GM19452 (cell line): ENCODE results near the gene TEX26.

ENCODE experiments used
- ATAC-seq: cut with Tn5 transposase; IDR thresholded peaks from one replicate; pipeline ENCODE4 v1.9.1; 2021; ENCODE audit not compliant: unreplicated experiment

The TEX26 gene

DNA sequence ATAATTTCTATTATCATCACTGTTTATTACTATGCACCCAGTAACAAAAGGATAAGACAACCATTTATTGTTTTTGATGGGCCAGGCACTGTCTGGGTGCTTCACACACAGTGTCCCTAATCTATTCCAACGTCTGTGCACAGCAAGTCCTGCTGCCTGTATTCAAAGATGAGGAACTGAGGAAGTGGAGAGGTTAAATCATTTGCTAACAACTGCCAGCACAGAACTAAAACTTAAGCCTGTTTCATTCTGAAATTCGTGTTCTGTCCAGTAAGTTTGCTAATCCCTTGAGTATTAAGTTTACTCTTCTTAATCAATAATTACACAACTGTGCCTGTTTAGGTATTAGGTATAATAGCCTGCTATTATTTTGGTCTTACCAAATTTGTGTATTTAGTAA, 41.9 kb downstream of the TEX26 start:
- ATAC-seq, result peak; percentile 54

GRCh38 chr13:30976025-30976424, 43.6 kb downstream of the TEX26 start:
- no peak for ATAC-seq

DNA sequence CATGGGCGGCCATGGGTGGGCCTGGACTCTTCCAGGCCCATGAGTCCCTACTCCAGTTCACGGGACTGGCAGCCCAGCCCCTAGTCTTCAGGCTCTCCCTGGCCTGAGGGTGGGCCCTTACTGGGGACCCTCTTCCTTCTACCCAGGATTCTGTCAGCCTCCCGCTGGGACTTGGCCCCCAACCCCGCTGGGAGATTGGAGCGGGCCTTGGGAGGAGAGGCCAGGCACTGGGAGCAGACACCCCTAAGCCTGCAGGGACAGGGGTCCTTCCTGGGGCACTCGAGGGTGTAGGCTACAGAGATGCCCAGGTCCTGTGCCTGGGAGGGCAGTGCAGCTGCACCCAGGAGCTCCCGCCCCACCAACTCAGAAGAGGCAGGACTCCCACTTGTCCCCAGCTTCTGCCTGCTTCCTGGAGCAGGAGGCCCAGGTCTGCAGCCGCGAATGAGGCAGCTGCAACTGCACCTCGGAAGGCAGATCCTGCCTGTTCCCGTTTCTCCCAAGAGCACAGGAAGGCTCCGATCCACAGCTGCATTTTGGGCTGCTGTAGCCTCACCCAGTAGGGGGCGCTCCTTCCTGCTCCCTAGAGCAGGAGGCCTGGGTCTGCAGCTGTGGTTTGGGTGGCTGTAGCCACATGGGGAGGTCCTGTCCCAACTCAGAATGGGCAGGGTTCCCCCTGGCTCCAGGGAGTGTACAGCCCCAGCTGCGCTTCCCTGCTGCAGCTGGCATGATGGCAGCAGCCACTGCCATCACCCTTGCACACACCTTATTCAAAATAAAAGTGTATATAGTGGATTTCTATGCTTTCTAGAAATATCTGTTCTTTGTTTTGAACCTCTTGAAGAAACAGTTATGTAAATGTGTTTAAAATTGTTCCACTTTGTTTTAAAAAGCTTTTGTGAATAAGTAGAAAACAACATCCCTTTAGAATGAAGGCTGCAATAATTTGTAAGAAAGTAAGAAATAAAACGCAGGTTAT, 46.8 kb downstream of the TEX26 start:
- no peak for ATAC-seq

DNA sequence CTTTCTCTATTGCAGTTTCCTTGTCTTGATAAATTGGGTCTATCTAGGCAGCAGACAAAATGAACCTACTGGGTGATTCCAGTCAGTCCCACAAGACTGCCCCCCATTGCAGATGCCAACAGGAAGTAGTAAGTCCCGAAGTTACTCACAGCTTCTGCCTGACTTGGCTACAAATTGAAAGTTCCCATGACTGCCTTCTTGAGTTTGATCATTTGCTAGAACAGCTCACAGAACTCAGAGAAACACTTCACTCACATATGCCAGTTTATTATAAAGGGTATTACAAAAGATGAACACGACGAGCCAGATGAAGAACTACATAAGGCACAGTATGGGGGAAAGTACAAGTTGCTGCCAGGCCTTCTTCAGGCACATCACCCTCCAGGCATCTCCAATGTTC, 50.0 kb downstream of the TEX26 start:
- ATAC-seq, result no peak

DNA sequence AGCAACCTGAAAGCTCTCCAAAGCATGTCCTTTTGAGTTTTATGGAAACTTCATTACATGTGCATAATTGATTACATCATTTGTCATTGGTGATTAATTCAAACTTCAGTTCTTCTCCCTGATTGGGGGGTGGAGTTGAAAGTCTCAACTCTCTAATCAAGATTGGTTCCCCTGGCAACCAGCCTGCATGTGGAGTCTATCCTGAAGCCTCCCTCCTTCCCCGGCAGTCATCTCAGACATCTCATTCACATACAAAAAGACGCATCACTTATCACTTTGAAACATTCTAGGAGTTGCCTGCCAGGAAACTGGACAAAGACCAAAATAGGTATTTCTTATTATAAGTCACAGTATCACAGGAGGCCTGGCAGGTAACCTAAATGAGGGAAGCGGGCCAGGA, 50.5 kb downstream of the TEX26 start:
- ATAC-seq, result no peak

DNA sequence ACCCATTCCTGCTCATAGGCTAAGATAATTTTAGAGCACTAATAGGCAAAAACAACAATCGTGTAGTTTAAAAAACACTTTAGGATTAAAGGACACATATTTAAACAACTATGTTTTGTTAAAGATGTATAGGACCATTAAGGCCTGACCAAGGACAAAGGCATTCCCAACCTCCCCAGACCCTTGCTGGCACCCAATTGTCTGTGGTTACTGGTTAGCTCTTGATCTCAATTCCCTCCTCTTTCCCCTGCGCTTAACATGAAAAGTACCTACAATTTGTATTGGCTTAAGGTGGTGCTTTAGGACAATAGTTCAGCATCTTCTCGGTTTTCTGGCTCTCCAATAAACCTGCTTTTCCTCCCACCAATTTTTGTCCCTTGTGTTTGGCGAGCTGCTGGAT, 51.0 kb downstream of the TEX26 start:
- no peak for ATAC-seq

DNA sequence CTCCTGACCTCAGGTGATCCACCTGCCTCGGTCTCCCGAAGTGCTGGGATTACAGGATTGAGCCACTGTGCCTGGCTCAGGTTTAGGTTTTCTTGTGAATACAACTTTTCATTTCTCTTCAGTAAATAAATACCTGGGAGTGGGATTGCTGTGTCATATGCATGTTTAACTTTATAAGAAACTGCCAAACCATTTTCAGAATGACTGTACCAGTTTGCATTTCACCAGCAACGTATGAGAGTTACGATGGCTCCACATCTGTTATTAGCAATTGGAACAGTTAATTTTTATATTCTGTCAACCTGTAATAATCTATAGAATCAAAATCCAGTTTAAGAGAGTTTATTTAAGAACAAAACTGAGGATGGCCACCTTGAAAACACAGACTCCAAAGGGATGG, 52.2 kb downstream of the TEX26 start:
- peak; percentile 76 for ATAC-seq

DNA sequence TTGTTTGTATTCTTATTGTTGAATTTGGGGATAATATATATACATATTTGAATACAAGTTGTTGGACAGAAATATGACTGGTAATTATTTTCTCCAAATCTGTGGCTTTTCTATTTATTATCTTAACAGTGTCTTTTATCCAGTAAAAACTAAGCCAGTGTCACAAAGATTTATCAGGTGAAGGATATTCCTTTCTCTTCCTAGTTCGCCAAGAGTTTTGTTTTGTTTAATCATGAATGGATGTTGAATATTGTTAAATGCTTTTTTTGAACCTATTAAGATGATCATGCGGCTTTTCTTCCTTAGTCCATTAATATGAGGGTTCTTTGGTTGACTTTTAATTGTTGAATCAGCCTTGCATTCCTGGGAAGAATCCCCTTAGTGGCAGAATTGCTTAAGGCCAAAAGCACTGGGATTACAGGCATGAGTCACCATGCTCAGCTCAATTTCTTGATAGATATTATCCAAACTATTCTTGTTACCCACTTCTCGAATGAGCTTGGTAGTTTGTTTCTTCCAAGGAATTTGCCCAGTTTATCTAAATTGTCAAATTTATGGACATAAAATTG, 53.3 kb downstream of the TEX26 start:
- ATAC-seq, result no peak

GRCh38 chr13:30991184-30991583, 58.7 kb downstream of the TEX26 start:
- no peak for ATAC-seq

DNA sequence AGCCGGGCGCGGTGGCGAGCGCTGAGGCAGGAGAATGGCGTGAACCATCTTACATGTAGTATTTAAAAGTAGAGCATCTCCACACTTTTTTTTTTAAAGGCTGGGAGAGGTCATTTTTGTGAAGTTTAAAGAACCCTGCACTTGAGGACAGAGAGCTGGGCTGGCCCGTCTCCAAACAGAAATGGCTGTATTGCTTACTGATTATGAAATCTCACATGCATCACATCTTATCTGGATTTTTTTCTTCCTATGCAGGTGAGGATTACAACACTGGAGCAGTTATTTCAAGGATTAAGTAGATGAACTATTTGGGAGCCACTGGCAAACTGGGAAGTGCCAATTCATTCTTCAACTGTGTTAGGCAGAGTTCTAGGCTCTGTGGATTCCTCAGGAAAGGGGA, 59.5 kb downstream of the TEX26 start:
- ATAC-seq, result no peak

GRCh38 chr13:30995331-30995730, 62.9 kb downstream of the TEX26 start:
- no peak for ATAC-seq

DNA sequence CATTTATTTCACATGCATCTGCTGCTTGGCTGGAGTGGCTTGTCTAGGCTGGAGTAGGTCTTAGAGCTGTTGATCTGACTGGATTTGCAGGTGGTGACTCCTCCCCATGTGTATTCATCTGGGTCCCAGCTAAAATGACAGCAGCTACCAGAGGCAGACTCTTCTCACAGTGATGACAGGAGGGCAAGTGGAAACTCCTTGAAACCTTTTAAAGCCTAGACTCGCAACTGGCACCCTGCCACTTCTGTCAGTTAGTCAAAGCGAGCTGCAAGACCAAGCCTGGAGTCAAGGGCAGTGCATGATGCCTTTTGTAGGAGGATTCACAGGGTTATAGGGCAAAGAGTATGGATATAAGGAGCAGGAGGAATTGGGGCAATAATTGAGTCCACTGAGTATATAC, 65.2 kb downstream of the TEX26 start:
- no peak for ATAC-seq

GRCh38 chr13:30998136-30999088, 66.0 kb downstream of the TEX26 start:
- no peak for ATAC-seq

DNA sequence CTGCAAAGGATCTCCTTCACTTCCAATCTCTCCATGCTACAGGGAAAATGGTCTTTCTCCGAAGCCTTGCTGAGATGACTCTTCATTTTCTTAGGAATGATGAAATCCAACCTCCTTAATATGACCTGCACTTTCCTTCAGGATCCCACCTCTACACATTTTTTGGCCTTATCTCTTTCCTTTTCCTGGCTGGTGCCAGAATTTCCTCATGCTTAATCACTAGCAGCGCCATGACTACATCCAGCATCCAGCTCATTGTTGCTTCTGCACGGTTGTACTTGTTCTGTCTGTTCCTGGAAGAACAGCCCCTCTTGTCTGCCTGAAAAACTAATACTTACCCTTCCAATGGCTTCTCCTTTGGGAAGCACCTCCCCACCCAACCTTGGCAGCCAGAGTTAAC, 68.4 kb downstream of the TEX26 start:
- no peak for ATAC-seq

GRCh38 chr13:31001647-31002046, 69.2 kb downstream of the TEX26 start:
- ATAC-seq, result no peak

- ATAC-seq, result no peak
Measured at GRCh38 chr13:31005066-31005465, 72.6 kb downstream of the TEX26 start.

- no peak for ATAC-seq
Measured at GRCh38 chr13:31007417-31007816, 75.0 kb downstream of the TEX26 start.

GRCh38 chr13:31008400-31009115, 76.1 kb downstream of the TEX26 start:
- no peak for ATAC-seq

GRCh38 chr13:31009166-31009565, 76.7 kb downstream of the TEX26 start:
- ATAC-seq, result peak; percentile 51

DNA sequence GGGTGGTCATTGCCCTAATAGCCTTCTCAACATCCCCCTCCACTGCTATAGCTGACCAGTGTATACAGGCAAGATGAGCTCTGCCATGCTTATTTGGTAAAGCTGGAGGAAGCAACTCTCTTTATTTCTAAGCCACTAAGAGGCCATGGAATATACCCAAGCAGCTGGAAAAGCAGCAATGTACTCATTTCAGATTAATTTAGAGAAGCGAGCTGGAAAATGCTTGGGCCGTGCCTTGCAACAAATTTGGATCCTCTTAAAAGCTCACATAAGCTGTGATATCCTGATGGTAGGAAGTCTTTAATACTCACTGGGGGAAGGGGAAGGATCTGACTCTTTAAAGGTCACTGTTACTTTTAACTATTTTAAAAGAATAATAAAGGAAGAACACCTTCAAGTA, 77.8 kb downstream of the TEX26 start:
- ATAC-seq, result no peak
